Peyer's patch (tissue), 4 donors: ENCODE data around the gene ARL15. TPM values are rescaled to one million over a fixed set of nuclear protein-coding genes. Genes with fewer than 3 reads are reported as not detected.
A peak's percentile ranks its signal among the peaks of the same experiment; 100 is the strongest.

ENCODE experiments used
- DNase-seq, 3 donors: peaks; one replicate each; pipeline ENCODE4 v3.0.0-alpha.2; 2017 to 2019
- H3K27ac ChIP-seq, 4 donors: fragments of 200-600 bp; sonication (generic); one replicate each; pipeline ENCODE4 v1.5.1; 2016 to 2019
- H3K27me3 ChIP-seq, 2 donors: fragments of 200-600 bp; sonication (generic); one replicate each; pipeline ENCODE4 v1.5.1; 2019
- H3K36me3 ChIP-seq, 3 donors: fragments of 200-600 bp; sonication (generic); one replicate each; pipeline ENCODE4 v1.5.1; 2016 to 2019
- H3K4me1 ChIP-seq, 4 donors: fragments of 200-600 bp; sonication (generic); one replicate each; pipeline ENCODE4 v1.5.1; 2016 to 2019
- H3K4me3 ChIP-seq, 4 donors: fragments of 200-600 bp; sonication (generic); 1 replicate in 3 of 4; 2 replicates in 1 of 4; pipeline ENCODE4 v1.5.1; 2016 to 2019; ENCODE audit warnings: mild to moderate bottlenecking in 1 of 4
- H3K9me3 ChIP-seq, 4 donors: fragments of 200-600 bp; sonication (generic); one replicate each; pipeline ENCODE4 v1.5.1; 2016 to 2019; ENCODE audit warnings: mild to moderate bottlenecking in 1 of 4
- CTCF ChIP-seq, 6 experiments: fragments of 450-650 bp in 4 of 6; fragments of 200-600 bp in 2 of 6; sonication (generic) in 1 of 6; IDR thresholded peaks; one replicate each; pipeline ENCODE4 v1.5.1; 2017 to 2019; ENCODE audit warnings: antibody characterized with exemption in 6 of 6, mild to moderate bottlenecking in 3 of 6, moderate library complexity in 1 of 6
- POLR2A ChIP-seq, 2 donors: fragments of 450-650 bp; IDR thresholded peaks; one replicate each; pipeline ENCODE4 v1.5.1; 2017; ENCODE audit warnings: antibody characterized with exemption in 2 of 2, mild to moderate bottlenecking in 2 of 2, moderate library complexity in 2 of 2
- total RNA-seq, 4 donors: library from RNA; depleted of rRNA; stranded (reverse); fragments of >200 nt; gene quantifications; one replicate each; pipeline ENCODE4 v1.1.0, GENCODE V29; 2016

ARL15 gene
- total RNA-seq, 4 donors from 2014 or later = 18.0 to 44.5 (median 38.7) TPM

GRCh38 chr5:54311176-54311677 is 854 bp upstream of the ARL15 start:
- TF ChIP-seq POLR2A (IDR thresholded peaks at IDR 0.05) (no peak), CTCF (IDR thresholded peaks at IDR 0.05) (no peak)

GRCh38 chr5:54309691-54310432 is 511 bp downstream of the ARL15 start:
- no peaks in the 10 kb centered on the region for H3K9me3 ChIP-seq
- TF ChIP-seq CTCF (IDR thresholded peaks at IDR 0.05) (no peak), POLR2A (IDR thresholded peaks at IDR 0.05) (no peak)
- peak; percentile 49 to 66 (median 62) for DNase-seq
- H3K4me3 ChIP-seq = peak overlapping the region; percentile 72 to 95 (median 92)
- no peaks in the 10 kb centered on the region for H3K36me3 ChIP-seq
- peaks cover 0 to 18% (median 0%) of the 10 kb centered on the region in 4 donors for H3K4me1 ChIP-seq
- no peaks in the 10 kb centered on the region for H3K27me3 ChIP-seq
- peak overlapping the region; percentile 85 to 92 (median 87) for H3K27ac ChIP-seq

More at GRCh38 chr5:54311176-54311677, 854 bp upstream of the ARL15 start:
- Histone ChIP-seq H3K27ac (peak overlapping the region; percentile 85 to 92 (median 87)), H3K4me3 (peak overlapping the region; percentile 72 to 95 (median 92)), H3K36me3 (no peaks in the 10 kb centered on the region), H3K27me3 (no peaks in the 10 kb centered on the region), H3K4me1 (peaks cover 0 to 18% (median 0%) of the 10 kb centered on the region in 4 donors), H3K9me3 (no peaks in the 10 kb centered on the region)
- no peak for DNase-seq

- Histone ChIP-seq H3K36me3 (no peaks in the 10 kb centered on the region), H3K9me3 (no peaks in the 10 kb centered on the region), H3K27ac (peak overlapping the region in 3 of 4 donors; percentile 85 to 92 (median 88)), H3K27me3 (no peaks in the 10 kb centered on the region), H3K4me1 (peaks cover 0 to 18% (median 0%) of the 10 kb centered on the region in 4 donors), H3K4me3 (peak overlapping the region; percentile 72 to 95 (median 92))
- no peak for TF ChIP-seq CTCF (IDR thresholded peaks at IDR 0.05)
- no peak for TF ChIP-seq POLR2A (IDR thresholded peaks at IDR 0.05)
- no peak for DNase-seq
These were observed 1.1 kb downstream of the ARL15 start for GRCh38 chr5:54309276-54309675.

- Histone ChIP-seq H3K36me3 (no peaks in the 10 kb centered on the region), H3K4me1 (peaks cover 0 to 18% (median 0%) of the 10 kb centered on the region in 4 donors), H3K27ac (no peak overlapping the region), H3K9me3 (no peaks in the 10 kb centered on the region), H3K4me3 (no peak overlapping the region), H3K27me3 (no peaks in the 10 kb centered on the region)
- TF ChIP-seq CTCF (IDR thresholded peaks at IDR 0.05) (no peak), POLR2A (IDR thresholded peaks at IDR 0.05) (no peak)
- no peak for DNase-seq
These were observed 2.8 kb downstream of the ARL15 start for GRCh38 chr5:54307583-54307982.

- Histone ChIP-seq H3K27me3 (no peaks in the 10 kb centered on the region), H3K27ac (no peak overlapping the region), H3K36me3 (no peaks in the 10 kb centered on the region), H3K4me3 (no peak overlapping the region), H3K9me3 (no peaks in the 10 kb centered on the region), H3K4me1 (peaks cover 0 to 18% (median 0%) of the 10 kb centered on the region in 4 donors)
- TF ChIP-seq CTCF (IDR thresholded peaks at IDR 0.05) = no peak
- no peak for TF ChIP-seq POLR2A (IDR thresholded peaks at IDR 0.05)
- no peak for DNase-seq
These were observed 3.5 kb downstream of the ARL15 start for GRCh38 chr5:54306893-54307292.
